Esophagus muscularis mucosa (tissue), 4 donors: ENCODE results near the gene PTPN20. TPM values are rescaled to one million over a fixed set of nuclear protein-coding genes. Genes with fewer than 3 reads are reported as not detected.
"Not testable (repeated sequence)": the region's sequence is repeated elsewhere in the genome, so short reads cannot be mapped to it uniquely, and the experiment has no call there.

Experiments used
- DNase-seq: peaks from one replicate; pipeline ENCODE4 v3.0.0-alpha.2; 2017; ENCODE audit errors: extremely low spot score
- H3K27ac ChIP-seq, 4 donors: fragments of 200-600 bp; sonication (generic); replicated peaks in 1 of 4; 1 replicate in 3 of 4; 2 replicates in 1 of 4; pipeline ENCODE4 v1.5.1; 2016 to 2019; ENCODE audit warnings: mild to moderate bottlenecking in 1 of 4
- H3K27me3 ChIP-seq, 4 donors: fragments of 200-600 bp; sonication (generic); one replicate each; pipeline versions ENCODE4 v1.5.1 to v1.6.0; 2016 to 2019
- H3K36me3 ChIP-seq, 4 donors: fragments of 200-600 bp; sonication (generic); one replicate each; pipeline ENCODE4 v1.5.1; 2016 to 2019
- H3K4me1 ChIP-seq, 4 donors: fragments of 200-600 bp; sonication (generic); one replicate each; pipeline ENCODE4 v1.5.1; 2016 to 2019
- H3K4me3 ChIP-seq, 4 donors: fragments of 200-600 bp; sonication (generic); 1 replicate in 2 of 4; 2 replicates in 2 of 4; pipeline ENCODE4 v1.5.1; 2016 to 2019; ENCODE audit warnings: mild to moderate bottlenecking in 4 of 4, moderate library complexity in 1 of 4
- H3K9me3 ChIP-seq, 4 donors: fragments of 200-600 bp; sonication (generic); 1 replicate in 3 of 4; 2 replicates in 1 of 4; pipeline ENCODE4 v1.5.1; 2016 to 2019
- EP300 ChIP-seq: sonication (generic); formaldehyde crosslinking; IDR thresholded peaks from one replicate; pipeline ENCODE4 v1.6.1; 2017; ENCODE audit warnings: antibody characterized with exemption
- POLR2A ChIP-seq: fragments of 450-650 bp; IDR thresholded peaks from one replicate; pipeline ENCODE4 v1.6.1; 2017; ENCODE audit warnings: antibody characterized with exemption, moderate library complexity, mild to moderate bottlenecking, low read depth
- POLR2AphosphoS5 ChIP-seq, 2 donors: sonication (generic); formaldehyde crosslinking; IDR thresholded peaks; one replicate each; pipeline ENCODE4 v1.6.1; 2017; ENCODE audit warnings: antibody characterized with exemption in 2 of 2
- WGBS: methylation state at CpG from one replicate; pipeline ENCODE4 v1.1.5; 2018; 5-methylcytosine and 5-hydroxymethylcytosine counted together
- intact Hi-C: fragments of 100-400 bp; cut with DNase I; formaldehyde crosslinking; loops from one replicate; pipeline ENCODE4 v1.15.1; 2023
- total RNA-seq, 4 donors: library from RNA; depleted of rRNA; stranded (reverse); fragments of >200 nt; gene quantifications; one replicate each; pipeline versions ENCODE4 v1.1.0 to v1.2.1, GENCODE V29; 2016
- TF ChIP-seq, protein P1 (sequence below), 3 experiments: fragments of 200-600 bp in 2 of 3; fragments of 450-650 bp in 1 of 3; sonication (generic) in 2 of 3; IDR thresholded peaks; one replicate each; pipeline ENCODE4 v1.5.1; 2017 to 2019; ENCODE audit warnings: antibody characterized with exemption in 3 of 3, mild to moderate bottlenecking in 2 of 3, moderate library complexity in 1 of 3

PTPN20 gene
- total RNA-seq, 4 donors from 2014 or later, result 2.3 to 3.0 (median 2.6) TPM

DNA sequence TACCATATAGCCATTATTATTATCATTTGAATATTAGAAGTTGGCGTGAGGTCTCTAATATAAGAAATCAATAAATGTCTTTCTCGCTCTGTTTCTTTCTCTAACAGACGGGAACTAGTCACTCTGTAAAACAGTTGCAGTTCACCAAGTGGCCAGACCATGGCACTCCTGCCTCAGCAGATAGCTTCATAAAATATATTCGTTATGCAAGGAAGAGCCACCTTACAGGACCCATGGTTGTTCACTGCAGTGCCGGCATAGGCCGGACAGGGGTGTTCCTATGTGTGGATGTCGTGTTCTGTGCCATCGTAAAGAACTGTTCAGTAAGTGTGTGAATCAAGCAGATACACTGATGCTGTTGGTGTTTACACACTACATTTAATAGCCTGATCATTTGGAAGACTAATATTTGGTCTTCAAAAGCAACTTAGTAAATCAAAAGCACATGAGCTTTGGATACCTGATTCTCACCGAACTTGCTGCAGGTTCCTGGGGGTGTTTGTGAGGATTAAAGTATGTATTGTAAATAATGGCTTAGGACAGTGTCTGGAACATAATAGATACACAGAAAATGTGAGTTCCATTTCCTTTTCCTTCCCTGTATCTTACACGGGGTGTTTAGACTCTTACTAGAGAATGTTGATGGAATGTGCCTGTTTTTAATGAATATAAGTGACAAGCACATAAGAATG lies 76.2 kb downstream of the PTPN20 start:
- intact Hi-C loops, H3K27ac ChIP-seq, H3K9me3 ChIP-seq, H3K4me1 ChIP-seq, H3K27me3 ChIP-seq, DNase-seq, H3K4me3 ChIP-seq, H3K36me3 ChIP-seq: not testable (repeated sequence)
- no CpG with 5 or more reads among the region's 10 CpGs for WGBS

DNA sequence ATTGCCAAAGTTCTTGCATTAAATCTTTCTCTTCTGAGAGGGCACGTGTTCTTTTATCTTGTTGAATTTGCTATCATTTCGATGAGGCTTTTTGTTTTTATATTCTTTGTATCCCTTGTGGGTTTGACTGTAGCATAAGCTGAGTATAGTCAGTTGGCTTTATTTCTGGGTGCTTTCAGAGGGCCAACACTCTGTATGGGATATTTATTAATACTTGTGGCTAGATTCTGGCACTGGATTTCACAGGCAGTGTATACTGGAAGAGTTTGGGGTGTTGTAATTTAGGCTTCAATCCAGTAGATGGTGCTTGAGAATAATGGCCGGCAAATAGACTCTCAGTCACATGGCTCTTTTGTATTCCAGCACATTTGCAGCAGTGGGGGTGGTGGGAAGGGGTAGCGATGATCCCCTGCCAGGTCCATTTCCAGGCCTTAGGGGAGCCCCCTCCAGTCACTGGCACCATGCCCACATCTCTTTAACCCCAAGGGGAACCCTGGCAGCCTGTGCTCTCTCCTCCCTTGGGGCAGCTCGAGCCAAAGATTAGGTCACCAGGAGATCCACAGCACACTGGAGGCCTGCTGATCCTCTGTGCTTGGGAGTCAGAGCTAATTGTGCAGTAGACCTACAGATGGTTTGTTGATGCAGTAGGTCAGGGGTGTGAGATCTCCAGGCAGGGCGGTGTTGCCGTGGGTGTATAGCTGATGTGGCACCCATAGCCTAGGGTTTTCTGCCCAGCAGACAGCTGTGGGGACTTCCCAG lies 81.8 kb downstream of the PTPN20 start:
- H3K4me3 ChIP-seq, result no peak overlapping the region
- peaks cover 0 to 13% (median 0%) of the 10 kb centered on the region in 4 donors for H3K9me3 ChIP-seq
- intact Hi-C loops, result no loop called here
- no peaks in the 10 kb centered on the region for H3K36me3 ChIP-seq
- no peak for DNase-seq
- TF ChIP-seq POLR2AphosphoS5 (IDR thresholded peaks at IDR 0.05) (peak in 1 of 2 donors; percentile 7), POLR2A (no peak), EP300 (no peak)
- TF ChIP-seq, protein P1, sequence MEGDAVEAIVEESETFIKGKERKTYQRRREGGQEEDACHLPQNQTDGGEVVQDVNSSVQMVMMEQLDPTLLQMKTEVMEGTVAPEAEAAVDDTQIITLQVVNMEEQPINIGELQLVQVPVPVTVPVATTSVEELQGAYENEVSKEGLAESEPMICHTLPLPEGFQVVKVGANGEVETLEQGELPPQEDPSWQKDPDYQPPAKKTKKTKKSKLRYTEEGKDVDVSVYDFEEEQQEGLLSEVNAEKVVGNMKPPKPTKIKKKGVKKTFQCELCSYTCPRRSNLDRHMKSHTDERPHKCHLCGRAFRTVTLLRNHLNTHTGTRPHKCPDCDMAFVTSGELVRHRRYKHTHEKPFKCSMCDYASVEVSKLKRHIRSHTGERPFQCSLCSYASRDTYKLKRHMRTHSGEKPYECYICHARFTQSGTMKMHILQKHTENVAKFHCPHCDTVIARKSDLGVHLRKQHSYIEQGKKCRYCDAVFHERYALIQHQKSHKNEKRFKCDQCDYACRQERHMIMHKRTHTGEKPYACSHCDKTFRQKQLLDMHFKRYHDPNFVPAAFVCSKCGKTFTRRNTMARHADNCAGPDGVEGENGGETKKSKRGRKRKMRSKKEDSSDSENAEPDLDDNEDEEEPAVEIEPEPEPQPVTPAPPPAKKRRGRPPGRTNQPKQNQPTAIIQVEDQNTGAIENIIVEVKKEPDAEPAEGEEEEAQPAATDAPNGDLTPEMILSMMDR (IDR thresholded peaks at IDR 0.05), result peak in 2 of 3 experiments; percentile 14 to 15
- peaks cover 0 to 6% (median 1%) of the 10 kb centered on the region in 4 donors for H3K4me1 ChIP-seq
- 56% methylated on average over 6 of the region's 7 CpGs for WGBS
- peak overlapping the region; percentile 21 to 62 (median 38) for H3K27ac ChIP-seq
- no peaks in the 10 kb centered on the region for H3K27me3 ChIP-seq

DNA sequence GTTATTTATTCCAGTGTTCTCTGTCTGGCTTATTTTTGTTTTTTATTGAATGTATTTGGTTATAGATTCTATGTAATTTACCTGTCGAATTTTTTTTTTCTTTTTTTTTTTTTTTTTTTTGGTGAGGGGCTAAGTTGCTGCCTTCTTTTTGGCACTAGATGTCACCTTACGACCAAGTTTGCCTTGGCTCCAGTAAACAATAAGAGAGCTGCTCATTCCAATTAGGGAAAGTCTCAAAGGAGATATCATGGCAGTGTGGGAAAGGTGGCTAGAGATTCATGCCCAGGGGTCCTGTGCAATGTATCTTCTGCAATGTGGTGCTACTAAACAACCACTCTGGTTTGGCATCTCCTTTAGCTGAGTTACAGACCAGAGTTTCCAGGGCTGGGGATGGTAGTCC lies 84.0 kb downstream of the PTPN20 start:
- Histone ChIP-seq H3K27me3 (no peaks in the 10 kb centered on the region), H3K4me3 (no peak overlapping the region), H3K9me3 (peaks cover 0 to 17% (median 0%) of the 10 kb centered on the region in 4 donors), H3K4me1 (peaks cover 0 to 6% (median 1%) of the 10 kb centered on the region in 4 donors), H3K36me3 (no peaks in the 10 kb centered on the region), H3K27ac (no peak overlapping the region)
- 79% methylated on average over 2 of the region's 2 CpGs for WGBS
- intact Hi-C loops, result no loop called here
- TF ChIP-seq, protein P1 (IDR thresholded peaks at IDR 0.05), result no peak
- TF ChIP-seq POLR2AphosphoS5 (IDR thresholded peaks at IDR 0.05), result no peak
- TF ChIP-seq EP300, result no peak
- TF ChIP-seq POLR2A, result no peak
- no peak for DNase-seq

DNA sequence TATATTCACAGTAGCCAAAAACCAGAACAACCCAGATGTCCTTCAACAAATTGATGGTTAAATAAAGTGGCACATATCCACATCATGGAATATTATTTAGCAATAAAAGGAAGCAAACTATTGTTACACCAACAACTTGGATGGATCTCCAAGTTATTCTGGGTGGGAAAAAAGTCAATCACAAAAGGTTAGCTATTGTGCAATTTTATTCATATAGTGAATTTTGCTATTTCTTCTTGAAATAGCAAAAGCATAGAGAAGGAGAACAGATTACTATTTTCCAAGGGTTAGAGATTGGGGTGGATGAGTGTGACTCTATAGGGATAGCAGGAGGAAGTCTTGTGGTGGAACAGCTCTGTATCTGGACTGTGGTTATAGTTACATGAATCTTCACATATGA lies 87.0 kb downstream of the PTPN20 start:
- Histone ChIP-seq H3K9me3 (peaks cover 0 to 13% (median 0%) of the 10 kb centered on the region in 4 donors), H3K4me1 (peaks cover 0 to 3% (median 0%) of the 10 kb centered on the region in 4 donors), H3K27me3 (no peaks in the 10 kb centered on the region), H3K27ac (no peak overlapping the region), H3K36me3 (no peaks in the 10 kb centered on the region), H3K4me3 (no peak overlapping the region)
- no peak for DNase-seq
- TF ChIP-seq, protein P1 (IDR thresholded peaks at IDR 0.05), result no peak
- TF ChIP-seq EP300 (no peak), POLR2AphosphoS5 (IDR thresholded peaks at IDR 0.05) (no peak), POLR2A (no peak)
- intact Hi-C loops, result no loop called here

DNA sequence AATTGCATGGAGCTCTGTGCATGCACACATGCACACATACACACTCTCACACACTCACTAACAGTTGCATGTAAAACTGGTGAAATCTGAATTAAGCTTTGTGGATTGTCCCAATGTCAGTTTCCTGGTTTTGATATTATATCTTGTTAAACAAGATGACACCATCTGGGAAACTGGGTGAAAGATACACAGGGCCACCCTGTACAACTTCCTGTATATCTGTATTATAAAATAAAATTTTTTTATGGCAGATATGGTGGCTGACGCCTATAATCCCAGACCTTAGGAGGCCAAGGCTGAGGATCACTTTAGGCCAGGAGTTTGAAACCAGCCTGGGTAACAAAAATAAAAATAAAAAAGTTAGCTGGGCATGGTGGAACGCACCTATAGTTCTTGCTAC lies 87.4 kb downstream of the PTPN20 start:
- intact Hi-C loops, result no loop called here
- Histone ChIP-seq H3K4me3 (no peak overlapping the region), H3K36me3 (no peaks in the 10 kb centered on the region), H3K27me3 (no peaks in the 10 kb centered on the region), H3K27ac (no peak overlapping the region), H3K9me3 (peaks cover 0 to 12% (median 0%) of the 10 kb centered on the region in 4 donors), H3K4me1 (peaks cover 0 to 3% (median 0%) of the 10 kb centered on the region in 4 donors)
- 89% methylated on average over 2 of the region's 2 CpGs for WGBS
- no peak for TF ChIP-seq EP300
- TF ChIP-seq, protein P1 (IDR thresholded peaks at IDR 0.05), result no peak
- no peak for TF ChIP-seq POLR2A
- no peak for TF ChIP-seq POLR2AphosphoS5 (IDR thresholded peaks at IDR 0.05)
- no peak for DNase-seq
